HepG2 (cell line): Measurements from ENCODE around the gene FBXL20. TPM values are rescaled to one million over a fixed set of nuclear protein-coding genes. Genes with fewer than 3 reads are reported as not detected.

Experiments
- ASH2L ChIP-seq: fragments of 300-600, 200-600 bp; sonication (generic); IDR thresholded peaks from 2 replicates; pipeline ENCODE4 v1.7.0; 2017; ENCODE audit warnings: low read depth, mild to moderate bottlenecking, moderate library complexity, mixed read lengths, low read length; ENCODE audit not compliant: insufficient read length
- HNF1A ChIP-seq, 2 experiments: sonication (generic) in 1 of 2; formaldehyde crosslinking in 1 of 2; IDR thresholded peaks; 2 replicates each; pipeline versions ENCODE4 v1.4.0 to v1.6.1; 2016 to 2020; ENCODE audit warnings: borderline replicate concordance in 1 of 2, low read depth in 1 of 2, mild to moderate bottlenecking in 1 of 2, missing genetic modification reagents in 1 of 2
- POGZ ChIP-seq: sonication (generic); formaldehyde crosslinking; IDR thresholded peaks from 2 replicates; pipeline ENCODE4 v1.4.0; 2020; ENCODE audit warnings: mild to moderate bottlenecking, missing genetic modification reagents
- PTBP1 ChIP-seq: fragments of 200-400 bp; formaldehyde crosslinking; IDR thresholded peaks from 2 replicates; pipeline ENCODE4 v1.6.1; 2018; ENCODE audit warnings: low read length, low read depth; ENCODE audit not compliant: poor library complexity, severe bottlenecking
- RBAK ChIP-seq: sonication (generic); formaldehyde crosslinking; IDR thresholded peaks from 2 replicates; pipeline ENCODE4 v1.5.1; 2020; ENCODE audit warnings: mild to moderate bottlenecking, missing genetic modification reagents
- RXRA ChIP-seq: sonication (generic); formaldehyde crosslinking; IDR thresholded peaks from 2 replicates; pipeline ENCODE4 v1.5.1; 2020; ENCODE audit warnings: missing genetic modification reagents
- SKIL ChIP-seq: sonication (generic); formaldehyde crosslinking; IDR thresholded peaks from 2 replicates; pipeline ENCODE4 v1.8.0; 2022; ENCODE audit warnings: missing genetic modification reagents, mild to moderate bottlenecking, moderate library complexity, borderline replicate concordance
- SPEN ChIP-seq: sonication (generic); formaldehyde crosslinking; IDR thresholded peaks from 2 replicates; pipeline ENCODE4 v1.5.1; 2020; ENCODE audit warnings: low read depth, mild to moderate bottlenecking, missing genetic modification reagents
- THRA ChIP-seq: sonication (generic); formaldehyde crosslinking; IDR thresholded peaks from 2 replicates; pipeline ENCODE4 v1.4.0; 2020; ENCODE audit warnings: missing genetic modification reagents, borderline replicate concordance
- TP53 ChIP-seq: sonication (generic); formaldehyde crosslinking; conservative IDR thresholded peaks from 2 replicates; pipeline ENCODE4 v1.4.0; 2020; ENCODE audit warnings: missing genetic modification reagents
- ZNF3 ChIP-seq: IDR thresholded peaks from 2 replicates; pipeline ENCODE4 v1.7.0; 2017; ENCODE audit warnings: inconsistent platforms
- ZNF577 ChIP-seq: sonication (generic); formaldehyde crosslinking; IDR thresholded peaks from 2 replicates; pipeline ENCODE4 v1.4.0; 2020; ENCODE audit warnings: mild to moderate bottlenecking, low read depth, missing genetic modification reagents, borderline replicate concordance
- ZNF687 ChIP-seq: sonication (generic); formaldehyde crosslinking; IDR thresholded peaks from 2 replicates; pipeline ENCODE4 v1.5.1; 2020; ENCODE audit warnings: mild to moderate bottlenecking, missing genetic modification reagents, moderate library complexity
- polyA plus RNA-seq, 8 experiments: library from polyadenylated mRNA; depleted of rRNA in 3 of 8; stranded (reverse) in 7 of 8; unstranded in 1 of 8; fragments of >200 nt; fragmentation: Illumina TruSeq in 4 of 8; extraction: Trizol in 4 of 8; gene quantifications; 2 replicates each; pipeline versions ENCODE4 v1.2.1 to v1.2.3, GENCODE V29; 2011 to 2016; ENCODE audit warnings: low read depth in 4 of 8, missing spikeins in 1 of 8, mixed read lengths in 1 of 8; ENCODE audit not compliant: insufficient read depth in 1 of 8
- total RNA-seq, 5 experiments: library from RNA; depleted of rRNA; stranded (reverse); fragments of >200 nt; fragmentation: Illumina TruSeq; extraction: Trizol; gene quantifications; 2 replicates each; pipeline ENCODE4 v1.2.3, GENCODE V29; 2016; ENCODE audit warnings: low read depth in 1 of 5
- TF ChIP-seq, protein P1 (sequence below): sonication (generic); formaldehyde crosslinking; IDR thresholded peaks from 2 replicates; pipeline ENCODE4 v1.5.1; 2020; ENCODE audit warnings: missing genetic modification reagents, mild to moderate bottlenecking, borderline replicate concordance

Gene FBXL20
- total and polyA plus RNA-seq, 2 of the 13 experiments (the other 11 are each of a cell fraction or from before 2014, with no cell fraction given), result 10.2 to 10.3 TPM

- TF ChIP-seq THRA (CRISPR knock-in tag) (no peak), RXRA (no peak), ZNF3 (CRISPR knock-in tag) (no peak), SKIL (CRISPR knock-in tag) (no peak), TP53 (CRISPR knock-in tag) (no peak), SPEN (CRISPR knock-in tag) (no peak; the same call in 1 of the 2 replicates), ZNF577 (no peak), POGZ (no peak), RBAK (CRISPR knock-in tag) (0 out of 2 replicates have a peak, but pooled peaks have one; percentile 16), PTBP1 (no peak), HNF1A (IDR thresholded peaks at IDR 0.05; ENCODE audit: low read depth) (no peak), HNF1A (CRISPR knock-in tag; IDR thresholded peaks at IDR 0.05; ENCODE audit: borderline replicate concordance) (no peak), ZNF687 (CRISPR knock-in tag) (peak; percentile 59; the same call in 1 of the 2 replicates), ASH2L (peak; percentile 6)
- TF ChIP-seq, protein P1, sequence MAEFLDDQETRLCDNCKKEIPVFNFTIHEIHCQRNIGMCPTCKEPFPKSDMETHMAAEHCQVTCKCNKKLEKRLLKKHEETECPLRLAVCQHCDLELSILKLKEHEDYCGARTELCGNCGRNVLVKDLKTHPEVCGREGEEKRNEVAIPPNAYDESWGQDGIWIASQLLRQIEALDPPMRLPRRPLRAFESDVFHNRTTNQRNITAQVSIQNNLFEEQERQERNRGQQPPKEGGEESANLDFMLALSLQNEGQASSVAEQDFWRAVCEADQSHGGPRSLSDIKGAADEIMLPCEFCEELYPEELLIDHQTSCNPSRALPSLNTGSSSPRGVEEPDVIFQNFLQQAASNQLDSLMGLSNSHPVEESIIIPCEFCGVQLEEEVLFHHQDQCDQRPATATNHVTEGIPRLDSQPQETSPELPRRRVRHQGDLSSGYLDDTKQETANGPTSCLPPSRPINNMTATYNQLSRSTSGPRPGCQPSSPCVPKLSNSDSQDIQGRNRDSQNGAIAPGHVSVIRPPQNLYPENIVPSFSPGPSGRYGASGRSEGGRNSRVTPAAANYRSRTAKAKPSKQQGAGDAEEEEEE (CRISPR knock-in tag), result no peak
Observed at GRCh38 chr17:39244016-39244599, 157.3 kb downstream of the FBXL20 start (continued).
